Caco-2 (cell line): ENCODE data around the gene MRPL36. TPM values are rescaled to one million over a fixed set of nuclear protein-coding genes. Genes with fewer than 3 reads are reported as not detected.

Experiments used
- BruUV-seq: library from RNA; stranded (reverse); fragments of 400-500 nt; replicated peaks from 2 replicates; lab custom pipeline; 2021; lab: Mats Ljungman, UMichigan
- CTCF ChIA-PET: fragments of 300-600 bp; sonication (Branson Sonifier 250); formaldehyde crosslinking; loops from one replicate; lab custom pipeline; 2022; ENCODE audit warnings: antibody characterized with exemption; lab: Charles Lee
- POLR2A ChIA-PET: fragments of 300-600 bp; sonication (Branson Sonifier 250); formaldehyde crosslinking; loops from one replicate; lab custom pipeline; 2022; ENCODE audit warnings: antibody characterized with exemption; lab: Charles Lee
- DNase-seq, 2 experiments: peaks; one replicate each; pipeline versions ENCODE4 v3.0.0 to v3.0.0-alpha.2; 2020 to 2022
- H3K27me3 ChIP-seq: replicated peaks from 2 replicates; pipeline ENCODE4 v1.6.0; 2011; ENCODE audit warnings: low read length; ENCODE audit not compliant: control insufficient read depth, insufficient read depth
- H3K36me3 ChIP-seq: 2 replicates; pipeline ENCODE4 v1.5.1; 2011; ENCODE audit warnings: low read length; ENCODE audit not compliant: control insufficient read depth, insufficient read depth
- H3K4me1 ChIP-seq: fragments of 250-450 bp; sonication (Bioruptor Pico); 2 replicates; pipeline ENCODE4 v1.5.1; 2020; ENCODE audit warnings: mild to moderate bottlenecking
- H3K4me3 ChIP-seq: 2 replicates; pipeline ENCODE4 v1.5.1; 2011; ENCODE audit warnings: low read depth, mild to moderate bottlenecking, control low read depth, low read length
- H3K9me3 ChIP-seq: fragments of 250-450 bp; sonication (Bioruptor Pico); 2 replicates; pipeline ENCODE4 v1.5.1; 2020; ENCODE audit warnings: mild to moderate bottlenecking, moderate library complexity
- H3K27ac Mint-ChIP-seq: one replicate; pipeline ENCODE4 v1.8.0; 2022; ENCODE audit warnings: mixed read lengths; ENCODE audit not compliant: unreplicated experiment
- H3K27me3 Mint-ChIP-seq: one replicate; pipeline ENCODE4 v1.8.0; 2022; ENCODE audit warnings: mixed read lengths; ENCODE audit not compliant: insufficient read depth, unreplicated experiment
- H3K36me3 Mint-ChIP-seq: one replicate; pipeline ENCODE4 v1.8.0; 2022; ENCODE audit warnings: mild to moderate bottlenecking, mixed read lengths; ENCODE audit not compliant: insufficient read depth, unreplicated experiment
- H3K4me1 Mint-ChIP-seq: one replicate; pipeline ENCODE4 v1.8.0; 2022; ENCODE audit warnings: low read depth, mixed read lengths; ENCODE audit not compliant: unreplicated experiment
- H3K4me3 Mint-ChIP-seq: one replicate; pipeline ENCODE4 v1.8.0; 2022; ENCODE audit warnings: mild to moderate bottlenecking, moderate library complexity, mixed read lengths; ENCODE audit not compliant: unreplicated experiment
- H3K9me3 Mint-ChIP-seq: one replicate; pipeline ENCODE4 v1.8.0; 2022; ENCODE audit warnings: mixed read lengths; ENCODE audit not compliant: unreplicated experiment
- intact Hi-C: fragments of 100-400 bp; cut with micrococcal nuclease; formaldehyde crosslinking; loops from one replicate; pipeline ENCODE4 v1.10.0; 2022; ENCODE audit not compliant: unreplicated experiment
- total RNA-seq: library from RNA; stranded (reverse); gene quantifications from 2 replicates; pipeline ENCODE4 v1.2.3, GENCODE V29; 2022
- TF ChIP-seq, protein P1 (sequence below), 2 experiments: fragments of 200-600 bp in 1 of 2; IDR thresholded peaks; 1 replicate in 1 of 2; 2 replicates in 1 of 2; pipeline versions ENCODE4 v1.5.1 to v1.8.0; 2011 to 2022; ENCODE audit warnings: antibody characterized with exemption in 1 of 2, control low read depth in 1 of 2, inconsistent platforms in 1 of 2, low read depth in 1 of 2, low read length in 1 of 2, mild to moderate bottlenecking in 1 of 2, moderate library complexity in 1 of 2; ENCODE audit not compliant: insufficient read depth in 1 of 2, severe bottlenecking in 1 of 2, unreplicated experiment in 1 of 2

Gene MRPL36
- total RNA-seq, 1 experiment from 2014 or later = 65.9 TPM

DNA sequence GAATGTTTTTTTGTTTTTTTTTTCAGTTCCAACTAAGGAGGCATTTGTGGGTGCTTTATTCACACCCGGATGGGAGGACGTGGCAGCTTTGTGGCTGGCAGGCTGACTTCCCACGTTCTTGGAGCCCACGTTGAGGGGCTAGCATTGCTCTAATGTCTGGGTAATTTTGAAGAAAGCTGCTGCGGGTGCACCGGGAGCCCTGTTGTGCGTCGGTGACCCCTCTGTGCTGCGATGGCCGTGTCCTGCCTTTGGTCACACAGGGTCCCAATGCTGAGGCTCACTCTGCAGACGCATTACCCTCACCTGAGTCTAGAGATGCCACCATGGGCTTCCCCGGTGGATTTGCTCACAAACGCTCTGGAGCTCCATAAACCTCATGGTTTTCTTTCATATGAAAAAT lies 35.8 kb upstream of the MRPL36 start:
- ChIA-PET POLR2A (no interaction called here), CTCF (interaction anchor here (0.5 kb wide), 1 partner anchor 40 kb away, joined by 5 read pairs; no protein-coding TSS in a partner anchor)
- no peak overlapping the region for H3K4me3 ChIP-seq
- no peaks in the 10 kb centered on the region for H3K27me3 ChIP-seq
- no TSS peak for BruUV-seq
- Mint-ChIP-seq H3K4me1 (no peaks in the 10 kb centered on the region), H3K4me3 (no peak overlapping the region), H3K27me3 (no peaks in the 10 kb centered on the region), H3K36me3 (no peaks in the 10 kb centered on the region), H3K27ac (no peak overlapping the region), H3K9me3 (no peaks in the 10 kb centered on the region)
- H3K36me3 ChIP-seq = no peaks in the 10 kb centered on the region
- TF ChIP-seq, protein P1, sequence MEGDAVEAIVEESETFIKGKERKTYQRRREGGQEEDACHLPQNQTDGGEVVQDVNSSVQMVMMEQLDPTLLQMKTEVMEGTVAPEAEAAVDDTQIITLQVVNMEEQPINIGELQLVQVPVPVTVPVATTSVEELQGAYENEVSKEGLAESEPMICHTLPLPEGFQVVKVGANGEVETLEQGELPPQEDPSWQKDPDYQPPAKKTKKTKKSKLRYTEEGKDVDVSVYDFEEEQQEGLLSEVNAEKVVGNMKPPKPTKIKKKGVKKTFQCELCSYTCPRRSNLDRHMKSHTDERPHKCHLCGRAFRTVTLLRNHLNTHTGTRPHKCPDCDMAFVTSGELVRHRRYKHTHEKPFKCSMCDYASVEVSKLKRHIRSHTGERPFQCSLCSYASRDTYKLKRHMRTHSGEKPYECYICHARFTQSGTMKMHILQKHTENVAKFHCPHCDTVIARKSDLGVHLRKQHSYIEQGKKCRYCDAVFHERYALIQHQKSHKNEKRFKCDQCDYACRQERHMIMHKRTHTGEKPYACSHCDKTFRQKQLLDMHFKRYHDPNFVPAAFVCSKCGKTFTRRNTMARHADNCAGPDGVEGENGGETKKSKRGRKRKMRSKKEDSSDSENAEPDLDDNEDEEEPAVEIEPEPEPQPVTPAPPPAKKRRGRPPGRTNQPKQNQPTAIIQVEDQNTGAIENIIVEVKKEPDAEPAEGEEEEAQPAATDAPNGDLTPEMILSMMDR (IDR thresholded peaks at IDR 0.05; ENCODE audit: insufficient read depth in 1 of 2, low read depth in 1 of 2, low read length in 1 of 2, severe bottlenecking in 1 of 2, unreplicated experiment in 1 of 2) = no peak
- no peaks in the 10 kb centered on the region for H3K4me1 ChIP-seq
- no peak for DNase-seq
- intact Hi-C loops = no loop called here
- H3K9me3 ChIP-seq = no peaks in the 10 kb centered on the region

DNA sequence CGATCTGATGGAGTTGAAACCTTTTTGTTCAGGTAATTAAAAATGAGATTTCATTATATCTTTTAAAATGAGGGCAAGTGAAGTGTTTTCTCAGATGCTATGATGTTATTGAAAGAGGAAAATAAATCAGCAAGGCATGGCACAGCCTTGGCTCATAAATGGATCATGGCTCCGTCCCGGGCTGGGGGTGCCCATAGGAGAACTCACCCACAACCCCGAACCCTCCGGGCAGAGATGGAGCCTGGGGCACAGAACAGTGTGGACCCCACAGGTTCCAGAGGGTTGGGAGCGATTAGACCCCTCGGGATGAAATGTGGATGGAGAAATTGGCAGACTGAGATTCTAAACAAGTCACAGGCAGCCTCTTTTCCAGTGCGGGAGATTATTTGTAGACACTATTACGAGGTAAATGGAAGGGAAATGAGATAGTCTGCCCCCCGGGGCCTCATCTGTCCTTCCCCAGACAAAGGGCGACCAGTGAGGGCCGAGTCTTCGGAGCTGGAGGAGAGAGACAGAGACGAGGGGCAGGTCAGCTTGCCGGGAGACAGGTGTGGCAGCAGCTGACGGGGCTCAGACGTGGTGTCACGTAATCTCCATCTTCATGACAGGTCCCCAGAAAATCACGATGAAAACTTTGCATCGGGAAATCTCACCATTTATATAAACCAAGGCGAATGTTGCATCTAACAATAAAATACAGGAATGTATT lies 35.2 kb upstream of the MRPL36 start:
- TF ChIP-seq, protein P1 (IDR thresholded peaks at IDR 0.05; ENCODE audit: insufficient read depth in 1 of 2, low read depth in 1 of 2, low read length in 1 of 2, severe bottlenecking in 1 of 2, unreplicated experiment in 1 of 2) = no peak
- H3K27me3 ChIP-seq = no peaks in the 10 kb centered on the region
- CTCF ChIA-PET = interaction anchor here (0.5 kb wide), 1 partner anchor 39 kb away, joined by 5 read pairs; no protein-coding TSS in a partner anchor
- H3K27ac Mint-ChIP-seq = no peak overlapping the region
- H3K4me3 Mint-ChIP-seq = no peak overlapping the region
- no TSS peak for BruUV-seq
- DNase-seq = no peak
- H3K36me3 ChIP-seq = no peaks in the 10 kb centered on the region
- H3K27me3 Mint-ChIP-seq = no peaks in the 10 kb centered on the region
- H3K4me1 ChIP-seq = no peaks in the 10 kb centered on the region
- H3K36me3 Mint-ChIP-seq = peaks cover 4% of the 10 kb centered on the region
- H3K4me1 Mint-ChIP-seq = no peaks in the 10 kb centered on the region
- POLR2A ChIA-PET = no interaction called here
- no peaks in the 10 kb centered on the region for H3K9me3 Mint-ChIP-seq
- intact Hi-C loops = no loop called here
- H3K4me3 ChIP-seq = no peak overlapping the region
- no peaks in the 10 kb centered on the region for H3K9me3 ChIP-seq

DNA sequence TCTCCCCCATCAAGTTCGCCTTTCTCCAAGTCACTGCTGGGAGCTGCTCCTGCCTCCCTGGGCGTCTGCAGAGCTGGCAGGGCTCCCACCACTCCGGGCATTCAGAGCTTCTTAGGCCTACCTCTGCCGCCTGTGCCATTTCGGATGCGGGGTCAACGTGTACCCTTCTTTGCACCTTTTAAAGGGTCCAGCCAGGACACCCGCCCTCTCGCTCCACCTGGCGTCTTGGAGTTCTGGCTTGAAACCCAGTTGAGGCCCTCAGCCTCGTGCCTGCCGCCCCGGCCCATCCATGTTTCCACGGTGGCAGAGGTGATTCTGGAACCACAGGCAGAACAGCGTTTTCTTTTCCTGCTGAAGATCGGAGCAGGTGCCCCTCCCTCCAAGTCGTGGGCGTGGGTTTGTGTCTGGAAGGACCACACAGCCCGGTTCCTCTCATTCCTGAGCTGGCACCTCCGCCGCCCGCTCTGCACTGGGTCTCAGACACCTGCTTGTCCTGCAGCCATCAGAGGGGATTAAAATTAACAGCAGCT lies 34.5 kb upstream of the MRPL36 start:
- no peaks in the 10 kb centered on the region for H3K4me1 ChIP-seq
- Mint-ChIP-seq H3K27me3 (no peaks in the 10 kb centered on the region), H3K36me3 (peaks cover 6% of the 10 kb centered on the region), H3K4me1 (no peaks in the 10 kb centered on the region), H3K4me3 (no peak overlapping the region), H3K27ac (no peak overlapping the region), H3K9me3 (no peaks in the 10 kb centered on the region)
- H3K27me3 ChIP-seq = no peaks in the 10 kb centered on the region
- no TSS peak for BruUV-seq
- no peaks in the 10 kb centered on the region for H3K9me3 ChIP-seq
- ChIA-PET CTCF (no interaction called here), POLR2A (no interaction called here)
- H3K4me3 ChIP-seq = no peak overlapping the region
- intact Hi-C loops = no loop called here
- H3K36me3 ChIP-seq = no peaks in the 10 kb centered on the region
- TF ChIP-seq, protein P1 (IDR thresholded peaks at IDR 0.05; ENCODE audit: insufficient read depth in 1 of 2, low read depth in 1 of 2, low read length in 1 of 2, severe bottlenecking in 1 of 2, unreplicated experiment in 1 of 2) = no peak
- DNase-seq = no peak
